Left hindlimb (tissue), 1 donor: Measurements from ENCODE around the gene ATP6V0D1.
A peak's percentile ranks its signal among the peaks of the same experiment; 100 is the strongest.
"Not testable (repeated sequence)": the region's sequence is repeated elsewhere in the genome, so short reads cannot be mapped to it uniquely, and the experiment has no call there.

ENCODE experiments used
- DNase-seq: peaks from one replicate; pipeline ENCODE4 v3.0.0-alpha.2; 2018

Gene ATP6V0D1

DNA sequence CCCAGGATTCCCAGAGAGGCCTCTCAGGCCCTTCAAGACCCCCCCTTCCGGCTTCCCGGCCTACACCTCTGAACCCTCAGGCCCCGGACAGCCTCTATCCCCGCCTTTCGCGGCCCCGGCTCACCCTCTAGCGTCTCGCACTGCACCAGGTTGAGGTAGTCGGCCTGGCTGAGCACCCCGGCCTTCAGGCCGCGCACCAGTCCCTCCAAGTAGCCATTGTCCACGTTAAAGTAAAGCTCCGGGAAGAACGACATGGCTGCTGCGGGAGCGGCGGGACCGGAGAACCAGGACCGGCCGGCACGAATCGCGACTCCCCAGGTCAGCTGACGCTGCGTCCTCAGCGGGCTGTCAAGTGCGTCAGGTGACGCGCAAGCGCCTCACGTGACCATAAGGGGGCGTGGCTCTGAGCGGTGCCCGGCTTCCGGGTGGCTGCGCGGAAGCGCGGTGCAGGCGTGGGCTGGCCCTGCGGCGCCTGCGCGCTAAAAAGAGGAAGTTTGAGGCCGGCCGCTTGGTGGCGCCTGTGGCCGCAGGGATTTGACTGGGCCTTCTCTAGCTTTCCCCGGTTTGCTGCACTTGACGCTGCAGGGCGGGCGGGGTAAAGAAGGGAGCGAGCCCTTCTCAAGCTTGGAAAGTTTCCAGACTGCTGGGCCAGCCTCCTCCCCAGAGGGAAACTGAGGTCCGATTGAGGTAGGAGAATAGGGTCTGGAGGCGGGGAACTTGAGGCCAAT, at the start of gene ATP6V0D1:
Gene ATP6V0D1, minus strand, starts transcription at position 325 of the 728 bp plus-strand sequence. Its CDS starts 71 bp downstream, at position 254.
- DNase-seq = peak; percentile 98

DNA sequence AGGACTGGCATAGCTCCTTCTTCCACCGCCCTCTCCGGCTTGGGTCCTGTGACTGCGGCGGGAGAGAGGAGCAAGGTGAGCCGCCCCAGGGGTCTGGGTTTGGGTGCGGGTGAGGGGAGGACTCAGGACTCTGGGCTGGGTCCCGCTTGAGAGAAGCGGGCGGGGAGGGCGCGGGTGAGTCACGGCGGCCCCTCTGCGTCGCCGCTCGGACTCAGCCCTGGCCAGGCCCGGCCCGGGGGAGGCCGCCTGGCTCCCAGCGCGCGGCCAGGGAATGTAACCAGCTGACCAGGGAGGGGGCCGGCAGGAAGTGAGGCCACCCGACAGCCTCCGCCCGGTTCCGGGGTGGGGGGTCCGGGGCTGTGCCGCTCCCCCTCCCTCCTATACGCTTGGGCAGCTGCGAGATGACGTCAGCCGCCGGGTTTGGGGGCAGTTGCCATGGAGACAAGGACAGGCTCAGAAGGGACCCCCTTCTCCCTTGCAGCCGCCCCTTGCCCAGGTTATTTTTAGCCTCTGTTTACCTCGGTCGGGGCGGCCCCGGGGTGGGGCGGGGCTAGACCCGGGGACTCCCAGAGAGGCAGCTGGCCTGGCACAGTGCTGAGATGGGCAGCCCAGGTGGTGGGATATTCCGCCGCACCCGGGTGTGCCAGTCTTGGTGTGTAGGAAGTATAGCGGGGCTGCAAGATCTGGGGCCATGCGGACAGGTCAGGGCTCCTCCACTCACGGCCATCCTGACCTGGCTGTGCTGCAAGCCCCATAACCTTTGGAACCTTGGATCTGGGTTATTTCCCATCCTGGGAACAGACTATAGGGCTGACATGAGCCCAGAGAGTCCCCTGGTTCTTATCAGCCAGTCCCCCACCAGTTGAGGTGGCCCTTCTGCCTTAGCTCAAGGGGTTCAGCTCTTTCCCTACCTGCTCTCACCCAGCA, 49.3 kb upstream of the ATP6V0D1 start:
- DNase-seq = peak; percentile 77

DNA sequence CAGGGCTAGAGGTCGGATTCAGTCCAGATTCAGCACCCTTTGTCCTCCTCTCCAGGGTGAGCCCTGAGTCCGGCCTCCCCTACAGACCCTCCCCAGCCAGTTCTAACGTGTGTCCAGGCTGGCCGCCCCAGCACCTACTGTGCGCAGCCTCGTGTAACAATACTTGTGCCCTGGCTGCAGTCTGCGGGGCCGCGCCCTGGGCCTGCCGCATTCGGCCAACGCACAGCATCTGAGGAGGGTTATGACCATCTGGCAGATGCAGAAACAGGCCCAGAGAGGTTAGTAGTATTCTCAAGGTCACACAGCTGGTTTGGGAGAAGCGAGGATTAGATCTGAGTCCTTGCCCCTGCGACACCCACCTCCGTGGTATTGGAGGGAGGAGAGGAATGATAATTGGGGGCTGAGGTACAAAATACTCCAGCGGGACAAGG, 48.6 kb upstream of the ATP6V0D1 start:
- no peak for DNase-seq

DNA sequence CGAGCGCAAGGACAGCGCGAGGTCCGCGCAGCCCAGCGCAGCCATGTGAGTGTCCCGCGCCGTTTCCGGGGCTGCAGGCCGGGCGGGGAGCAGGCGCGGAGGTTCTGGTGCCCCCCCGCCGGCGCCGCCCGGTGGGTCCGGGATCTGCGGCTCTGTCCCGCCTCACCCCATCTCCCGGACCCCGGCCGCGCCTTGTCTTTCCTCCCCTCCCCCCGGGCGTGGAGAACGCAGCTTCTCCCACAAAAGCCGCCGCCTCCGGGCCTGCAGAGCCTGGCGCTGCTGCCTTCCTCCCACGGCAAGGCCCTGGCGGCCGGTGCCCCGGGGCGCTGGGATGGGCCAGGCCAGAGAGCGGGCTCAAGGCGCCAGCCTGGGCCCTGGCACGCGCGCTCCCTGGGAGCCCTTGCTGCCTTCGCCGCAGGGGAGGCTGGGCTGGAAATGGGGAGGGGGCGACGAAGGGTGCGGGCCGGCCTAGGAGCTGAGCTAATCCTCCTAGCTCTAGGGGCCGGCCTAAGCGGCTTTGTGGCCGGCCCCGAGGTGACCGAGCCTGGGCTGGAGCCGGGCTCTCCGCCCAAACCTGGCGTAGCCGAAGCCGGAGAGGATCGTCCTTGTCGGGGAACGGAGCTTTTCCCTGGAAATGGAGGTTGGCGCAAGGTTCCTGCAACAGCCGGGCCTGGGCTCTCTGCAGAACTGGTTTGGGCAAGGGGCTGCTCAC, 48.1 kb upstream of the ATP6V0D1 start:
- peak; percentile 70 for DNase-seq

DNA sequence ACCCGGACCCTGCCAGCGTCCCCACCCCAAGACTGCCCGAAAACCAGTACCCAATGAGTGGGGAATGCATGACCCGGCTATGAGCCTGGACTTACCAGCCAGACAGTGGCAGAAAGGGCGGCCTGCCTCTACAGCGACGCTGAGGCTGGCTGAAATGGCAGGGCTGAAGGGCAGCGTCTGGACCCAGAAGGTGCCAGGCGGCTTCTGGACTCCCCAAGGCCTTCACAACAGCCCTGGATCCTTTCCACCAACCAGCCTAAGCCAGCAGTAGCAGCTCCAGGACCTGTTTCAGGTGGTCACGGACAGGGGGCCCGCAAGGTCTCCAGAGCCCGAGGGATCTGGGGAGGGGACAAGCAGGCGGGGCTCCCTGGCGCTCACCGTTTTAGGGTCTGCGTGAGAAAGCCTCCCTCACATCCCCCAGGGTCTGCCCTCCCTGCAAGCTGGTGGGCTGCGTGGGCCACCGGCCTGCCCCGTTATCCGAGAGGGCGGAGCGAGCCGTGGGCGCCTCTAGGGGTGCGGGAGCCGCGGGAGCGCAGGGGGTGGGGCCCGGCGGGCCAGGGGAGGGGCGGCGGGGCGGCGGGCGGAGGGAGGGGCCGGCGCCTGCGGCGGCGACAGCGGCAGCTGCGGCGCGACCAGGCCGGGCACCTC, 47.4 kb upstream of the ATP6V0D1 start, which contains the start of gene RIPOR1:
Gene RIPOR1, plus strand, starts transcription at position 608 of the 648 bp plus-strand sequence. CDS start 9,618 bp downstream, outside the sequence.
- no peak for DNase-seq

DNA sequence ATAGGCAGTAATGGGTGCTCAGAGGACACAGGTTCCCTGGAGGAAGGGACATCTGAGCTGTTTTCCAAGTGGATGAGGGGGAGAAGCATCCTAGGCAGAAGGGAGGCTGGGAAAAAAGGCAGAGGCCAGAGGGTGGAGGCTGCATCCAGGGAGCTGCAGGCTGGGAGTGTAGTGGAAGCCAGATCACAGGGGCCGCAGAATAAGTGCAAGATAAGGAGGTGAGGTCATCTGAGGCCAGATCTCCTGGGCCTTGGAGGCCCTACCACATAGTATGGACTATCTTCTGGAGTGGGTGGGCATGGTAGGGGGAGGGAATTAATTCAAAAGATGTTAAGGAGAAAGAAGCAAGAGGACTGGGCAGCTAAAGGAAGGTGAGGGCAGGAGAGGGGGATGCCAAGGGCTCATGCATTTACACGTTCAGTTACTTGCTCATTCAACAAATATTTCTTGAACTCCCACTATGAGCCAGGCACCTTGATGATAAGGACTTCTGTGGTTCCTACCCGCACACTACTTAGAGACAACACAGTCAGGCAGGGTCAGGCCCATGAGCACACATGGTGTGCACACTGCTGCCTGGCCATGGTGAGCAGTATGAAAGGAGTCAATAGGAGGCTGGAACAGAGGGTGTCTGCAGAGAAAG, 45.3 kb upstream of the ATP6V0D1 start:
- peak; percentile 19 for DNase-seq

DNA sequence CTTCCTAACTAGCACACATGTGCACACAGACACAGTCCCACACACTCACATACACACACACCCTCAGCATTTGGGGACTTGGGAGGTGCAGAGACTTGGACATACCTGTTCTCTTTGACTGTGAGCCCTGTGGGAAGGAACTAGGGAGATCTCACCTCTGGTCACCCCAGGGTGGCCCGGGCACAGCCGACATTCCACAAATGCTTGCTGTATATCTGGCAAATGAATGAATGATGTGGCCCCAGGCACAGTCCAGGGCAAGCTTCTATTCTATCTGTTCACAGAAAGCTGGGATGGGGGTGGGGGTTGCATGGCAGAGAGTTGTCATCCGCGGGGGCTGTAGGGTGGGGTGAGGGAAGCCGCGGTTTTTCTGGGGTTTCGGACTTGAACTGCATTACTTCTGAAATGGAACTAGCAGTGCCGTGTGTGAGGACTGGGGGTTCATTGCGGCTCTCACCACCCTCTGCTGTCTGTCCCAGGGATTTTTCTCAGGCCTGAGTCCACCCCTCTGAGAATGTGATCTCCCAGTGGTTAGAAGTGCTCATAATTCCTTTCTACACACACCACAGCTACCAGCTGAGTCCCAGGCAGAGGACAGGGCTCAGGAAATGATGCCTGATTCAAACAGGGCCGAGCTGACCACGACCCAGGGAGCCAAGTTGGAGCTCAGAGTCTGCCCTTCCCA, 44.4 kb upstream of the ATP6V0D1 start:
- DNase-seq = peak; percentile 20

DNA sequence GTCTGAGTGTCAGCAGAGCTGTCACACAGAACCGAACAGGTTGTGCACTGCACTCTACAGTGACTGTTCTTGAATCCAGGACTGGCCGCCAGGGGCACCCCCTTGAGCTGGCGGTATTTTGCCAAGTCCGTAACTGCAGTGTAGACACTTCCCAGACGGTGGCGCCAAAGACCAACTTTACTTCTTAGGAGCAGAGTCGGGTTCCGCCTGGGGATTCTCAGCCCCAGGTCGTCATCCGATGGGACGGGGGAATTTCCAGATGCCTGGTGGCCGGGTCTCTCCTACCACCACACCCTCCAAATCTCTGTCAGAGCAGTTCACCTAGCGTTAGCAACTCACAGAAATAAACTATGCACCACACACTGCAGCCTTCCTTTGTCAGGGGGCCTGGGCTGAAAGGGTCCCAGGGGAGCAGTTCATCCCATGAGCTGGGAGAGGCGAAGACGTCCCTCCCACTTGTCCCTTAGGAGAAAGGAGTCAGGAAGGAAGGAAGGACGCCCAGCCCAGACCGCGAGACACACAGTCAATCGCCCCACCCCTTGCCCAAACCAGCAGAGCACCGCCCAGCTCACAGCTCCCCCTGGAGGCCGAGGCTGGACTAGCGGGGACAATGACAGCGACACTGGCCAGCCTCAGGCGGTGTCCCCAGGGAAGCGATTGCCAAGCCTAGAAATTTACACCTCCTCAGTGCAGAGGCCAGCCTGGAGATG, 40.3 kb upstream of the ATP6V0D1 start:
- DNase-seq = peak; percentile 92

DNA sequence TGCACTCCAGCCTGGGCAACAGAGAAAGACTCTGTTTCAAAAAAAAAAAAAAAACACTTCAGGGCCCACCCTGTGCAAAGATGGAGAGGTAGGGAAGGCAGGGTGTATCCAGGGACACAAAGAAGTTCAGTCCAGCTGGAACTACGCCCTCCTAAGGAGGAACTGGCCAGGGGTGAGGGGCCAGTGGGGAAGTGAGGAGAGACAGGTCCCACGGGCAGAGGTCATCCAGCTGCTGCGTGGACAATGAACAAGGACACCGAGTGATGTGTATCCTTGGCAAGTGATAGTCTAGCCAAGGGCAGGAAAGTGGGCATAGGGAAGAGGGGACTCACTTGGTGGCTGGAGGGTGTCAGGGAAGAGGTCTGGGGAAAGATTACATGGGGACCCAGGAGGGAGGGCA, 38.3 kb upstream of the ATP6V0D1 start:
- no peak for DNase-seq

DNA sequence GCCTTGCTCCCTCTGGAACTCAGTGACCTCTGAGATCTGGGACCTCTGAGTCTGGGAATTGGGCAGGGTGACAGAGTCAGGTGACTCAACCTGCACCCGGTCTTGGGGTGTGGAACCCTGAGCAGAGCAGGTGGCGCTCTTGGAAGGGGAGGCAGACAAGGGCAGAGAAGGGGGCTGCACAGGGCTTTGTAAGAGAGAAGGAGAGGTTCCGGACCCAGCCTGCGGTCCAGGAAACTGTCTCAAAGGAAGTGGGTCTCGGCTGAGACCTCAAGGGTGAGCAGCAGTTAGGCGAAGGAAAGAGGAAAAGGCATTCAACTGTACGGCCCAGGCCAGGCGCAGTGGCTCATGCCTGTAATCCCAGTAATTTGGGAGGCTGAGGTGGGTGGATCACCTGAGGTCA, 37.7 kb upstream of the ATP6V0D1 start:
- no peak for DNase-seq

DNA sequence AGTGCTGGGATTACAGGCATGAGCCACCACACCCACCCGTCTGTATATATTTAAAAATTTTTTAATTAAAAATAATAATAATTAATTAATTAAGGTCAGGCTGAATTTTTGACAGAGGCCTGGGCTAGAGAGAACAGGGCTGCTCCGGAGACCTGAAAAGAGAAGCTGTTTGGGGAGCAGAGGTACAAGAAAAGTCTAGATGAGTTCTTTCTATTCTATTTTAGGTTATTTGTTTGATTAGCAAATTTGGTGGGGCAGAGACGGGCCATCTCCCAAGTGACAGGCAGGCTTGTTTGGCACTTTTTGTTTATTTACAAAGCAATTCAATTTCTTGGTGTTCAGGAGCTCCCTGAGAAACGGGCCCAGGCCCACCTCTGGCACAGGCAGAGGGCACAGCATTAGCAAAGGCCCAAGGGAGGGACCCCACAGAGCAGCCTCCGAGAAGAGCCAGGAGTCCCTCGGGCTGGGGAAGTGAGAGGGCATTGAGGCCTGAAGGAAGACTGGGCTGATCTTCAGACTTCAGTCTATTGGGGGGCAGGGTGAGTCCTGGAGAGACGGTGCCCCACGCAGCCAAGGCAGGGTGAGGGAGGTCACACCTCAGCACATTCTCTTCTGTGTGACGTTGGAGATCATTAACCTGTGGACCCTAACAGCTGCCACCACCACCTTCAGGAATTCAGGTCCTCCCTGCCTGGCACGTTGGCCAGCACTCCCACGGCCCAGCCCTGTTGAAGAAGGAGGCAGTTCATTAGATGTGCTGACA, 36.9 kb upstream of the ATP6V0D1 start:
- DNase-seq = no peak

DNA sequence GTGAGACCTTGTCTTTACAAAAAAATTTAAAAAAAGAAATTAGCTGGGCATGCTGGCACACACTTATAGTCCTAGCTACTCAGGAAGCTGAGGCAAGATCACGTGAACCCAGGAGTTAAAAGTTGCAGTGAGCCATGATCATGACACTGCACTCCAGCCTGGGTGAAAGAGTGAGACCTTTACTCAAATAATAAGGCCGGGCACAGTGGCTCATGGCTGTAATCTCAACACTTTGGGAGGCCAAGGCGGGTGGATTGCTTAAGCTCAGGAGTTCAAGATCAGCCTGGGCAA, 36.1 kb upstream of the ATP6V0D1 start:
- no peak for DNase-seq

DNA sequence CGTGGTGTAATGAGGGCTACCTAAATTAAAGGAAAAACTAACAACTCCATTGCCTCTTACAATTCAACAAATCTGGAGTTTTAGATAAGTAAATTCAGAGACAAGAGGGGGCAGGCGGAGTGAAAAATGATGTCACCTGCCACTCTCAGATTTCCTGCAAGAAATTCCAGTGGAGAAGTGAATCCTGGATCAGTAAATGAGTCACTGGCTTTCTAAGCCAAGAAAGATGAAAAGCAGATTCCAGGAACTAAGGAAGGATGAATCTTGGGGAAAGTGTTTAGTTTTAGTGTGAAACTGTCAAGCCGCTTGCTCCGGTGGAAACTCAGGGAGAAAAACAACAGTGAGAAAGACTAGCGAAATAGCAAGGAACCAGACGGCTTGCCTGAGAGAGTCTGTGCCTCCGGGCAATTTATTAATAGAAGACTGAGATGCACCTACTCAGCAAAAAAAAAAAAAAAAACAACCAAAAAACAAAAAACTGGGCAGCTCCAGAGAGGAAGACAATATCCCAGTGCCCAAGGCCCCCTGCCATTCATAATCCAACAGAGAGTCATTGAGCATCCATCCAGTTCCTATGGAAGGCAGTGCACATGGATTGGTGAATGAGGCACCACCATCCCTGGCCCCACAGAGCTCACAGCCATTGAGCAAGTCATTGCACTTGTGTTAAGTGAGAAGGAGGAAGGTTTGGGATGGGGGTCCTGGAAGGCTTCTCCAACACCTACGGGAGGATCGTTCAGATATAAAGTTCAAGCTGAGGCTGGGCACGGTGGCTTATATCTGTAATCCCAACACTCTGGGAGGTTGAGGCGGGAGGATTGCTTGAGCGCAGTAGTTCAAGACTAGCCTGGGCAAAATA, 35.6 kb upstream of the ATP6V0D1 start:
- no peak for DNase-seq

DNA sequence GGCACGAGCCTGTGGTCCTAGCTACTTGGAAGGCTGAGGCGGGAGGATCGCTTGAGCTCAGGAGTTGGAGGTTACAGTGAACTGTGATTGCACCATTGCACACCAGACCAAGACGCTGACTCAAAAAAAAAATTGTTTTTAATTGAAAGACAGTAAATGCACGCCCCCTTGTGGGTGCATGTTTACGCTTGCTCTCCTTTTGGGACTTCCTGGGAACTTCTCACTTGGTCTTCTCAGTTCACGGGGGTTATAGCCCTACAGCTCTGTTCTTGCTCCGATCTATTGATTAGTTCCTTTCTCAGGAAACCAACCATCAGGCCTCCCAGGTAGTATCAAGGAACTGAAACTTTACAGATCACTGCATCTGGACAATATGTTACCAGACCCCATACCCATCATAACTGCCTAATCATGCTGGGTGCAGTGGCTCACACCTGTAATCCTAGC, 33.4 kb upstream of the ATP6V0D1 start:
- DNase-seq = no peak

DNA sequence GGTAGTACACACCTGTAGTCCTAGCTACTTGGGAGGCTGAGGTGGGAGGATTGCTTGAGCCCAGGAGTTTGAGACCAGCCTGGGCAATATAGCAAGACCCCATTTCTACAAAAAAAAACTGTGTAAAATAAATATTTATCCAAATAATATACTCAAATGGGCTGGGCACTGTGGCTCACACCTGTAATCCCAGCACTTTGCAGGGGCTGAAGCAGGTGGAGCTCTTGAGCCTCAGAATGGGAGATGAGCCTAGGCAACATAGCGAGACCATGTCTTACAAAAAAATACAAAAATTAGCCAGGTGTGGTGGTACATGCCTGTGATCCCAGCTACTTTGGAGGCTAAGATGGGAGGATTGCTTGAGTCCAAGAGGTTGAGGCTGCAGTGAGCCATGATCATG, 32.9 kb upstream of the ATP6V0D1 start:
- DNase-seq = not testable (repeated sequence)

DNA sequence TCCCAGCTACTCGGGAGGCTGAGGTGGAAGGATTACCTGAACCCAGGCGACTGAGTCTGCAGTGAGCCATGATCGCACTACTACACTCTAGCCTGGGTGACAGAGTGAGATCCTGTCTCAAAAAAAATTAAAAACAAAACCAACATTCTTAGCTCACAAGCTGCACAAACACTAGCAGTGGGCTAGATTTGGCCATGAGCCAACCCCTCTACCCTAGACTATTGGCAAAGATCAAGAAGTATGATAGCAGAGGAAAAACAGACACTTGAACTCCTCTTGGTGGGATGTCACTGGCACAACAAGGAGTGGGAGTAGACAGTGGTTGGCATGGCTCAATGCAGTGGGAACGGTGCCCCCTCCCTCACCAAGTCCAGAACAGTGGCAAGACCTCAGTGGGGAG, 28.1 kb upstream of the ATP6V0D1 start:
- no peak for DNase-seq

DNA sequence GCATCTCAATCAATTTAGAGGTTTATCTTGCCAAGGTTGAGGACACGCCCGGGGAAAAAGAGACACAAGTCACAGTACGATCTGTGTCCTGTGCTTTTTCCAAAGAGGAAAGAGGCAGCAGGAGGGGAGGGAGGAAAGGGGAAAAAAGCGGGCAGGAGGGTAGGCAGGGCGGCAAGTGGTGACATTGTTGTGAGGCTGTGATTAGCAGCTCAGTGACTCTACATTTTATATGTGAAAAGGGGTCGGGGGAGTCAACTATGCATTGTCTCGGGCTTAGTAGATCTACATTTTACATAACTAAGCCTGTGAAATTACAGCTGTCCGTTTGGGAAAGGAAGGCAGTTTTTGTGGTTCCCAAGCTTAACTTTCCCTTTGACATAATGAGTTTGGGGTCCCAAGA, 25.5 kb upstream of the ATP6V0D1 start:
- no peak for DNase-seq

DNA sequence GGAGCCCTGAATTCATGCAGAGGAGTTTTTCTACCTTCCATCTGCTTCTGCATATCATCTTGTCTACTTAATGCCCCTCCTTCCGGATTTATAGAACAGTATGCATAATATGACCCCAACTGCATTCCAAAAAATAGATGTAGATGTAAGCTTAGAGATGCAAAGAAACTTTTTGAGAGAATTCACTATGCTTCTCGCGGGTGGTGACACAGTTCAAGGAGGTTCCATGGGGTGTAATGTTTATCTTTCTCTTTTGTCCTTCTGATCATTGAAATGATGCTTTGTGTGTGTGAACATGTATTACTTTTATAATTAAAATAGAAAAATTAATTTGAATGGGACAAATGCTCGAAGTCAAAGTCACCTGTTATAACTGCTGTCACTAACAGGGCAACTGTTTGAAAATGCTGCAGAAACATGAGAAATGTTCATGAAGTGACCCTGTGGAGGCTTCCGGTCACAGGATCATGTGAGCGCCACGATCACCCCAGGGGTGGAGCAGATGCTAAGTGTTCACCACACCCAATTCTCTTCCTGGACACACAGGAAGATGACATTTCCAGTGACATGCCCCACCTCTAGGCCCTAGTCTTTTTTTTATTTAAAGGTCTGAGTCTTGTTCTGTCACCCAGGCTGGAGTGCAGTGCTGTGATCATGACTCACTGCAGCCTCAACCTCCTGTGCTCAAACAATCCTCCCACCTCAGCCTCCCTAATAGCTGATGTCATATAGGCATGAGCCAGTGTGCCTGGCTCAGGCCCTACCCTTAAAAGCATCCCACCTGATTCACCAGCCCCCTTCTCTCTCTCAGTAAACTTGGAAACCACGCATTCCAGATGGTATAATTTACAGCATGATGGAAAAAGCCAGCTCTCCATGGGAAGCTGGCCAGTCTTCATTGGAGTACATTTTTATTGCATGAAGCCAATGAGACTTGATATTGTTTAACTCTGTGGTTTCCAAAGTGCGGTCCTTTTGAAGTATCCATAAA, 23.4 kb upstream of the ATP6V0D1 start:
- no peak for DNase-seq
